ENCODE results near the gene OSTN.

Gene OSTN

GRCh38 chr3:191314109-191314728 is 115.2 kb downstream of the OSTN start:
- DNase-seq = no peak

Data from fibroblast of upper back skin (primary cell).